Tibial artery (tissue), 4 donors: ENCODE data around the gene SMYD3.

Experiments
- DNase-seq, 2 donors: peaks; one replicate each; pipeline ENCODE4 v3.0.0-alpha.2; 2019
- H3K27ac ChIP-seq, 2 donors: fragments of 200-600 bp; sonication (generic) in 1 of 2; 1 replicate in 1 of 2; 2 replicates in 1 of 2; pipeline ENCODE4 v1.5.1; 2018 to 2019; ENCODE audit warnings: mild to moderate bottlenecking in 1 of 2
- H3K27me3 ChIP-seq, 2 donors: fragments of 200-600 bp; sonication (generic) in 1 of 2; one replicate each; pipeline versions ENCODE4 v1.5.1 to v1.6.0; 2016 to 2019
- H3K36me3 ChIP-seq, 3 donors: fragments of 200-600 bp; sonication (generic) in 2 of 3; one replicate each; pipeline ENCODE4 v1.5.1; 2016 to 2019; ENCODE audit warnings: mild to moderate bottlenecking in 2 of 3
- H3K4me1 ChIP-seq, 4 donors: fragments of 200-600 bp; sonication (generic) in 2 of 4; 1 replicate in 3 of 4; 2 replicates in 1 of 4; pipeline ENCODE4 v1.5.1; 2016 to 2019
- H3K4me3 ChIP-seq, 2 donors: fragments of 200-600 bp; sonication (generic) in 1 of 2; 1 replicate in 1 of 2; 2 replicates in 1 of 2; pipeline ENCODE4 v1.5.1; 2018 to 2019; ENCODE audit warnings: mild to moderate bottlenecking in 2 of 2
- H3K9me3 ChIP-seq, 3 donors: fragments of 200-600 bp; sonication (generic) in 1 of 3; one replicate each; pipeline ENCODE4 v1.5.1; 2016 to 2019
- intact Hi-C: fragments of 100-400 bp; cut with DNase I; formaldehyde crosslinking; loops from one replicate; pipeline ENCODE4 v1.15.0; 2023; ENCODE audit warnings: low total_unique reads
- TF ChIP-seq, protein P1 (sequence below), 2 experiments: fragments of 200-600 bp in 1 of 2; fragments of 450-650 bp in 1 of 2; IDR thresholded peaks; one replicate each; pipeline ENCODE4 v1.5.1; 2017 to 2019; ENCODE audit warnings: antibody characterized with exemption in 2 of 2, mild to moderate bottlenecking in 1 of 2, moderate library complexity in 1 of 2

The SMYD3 gene

DNA sequence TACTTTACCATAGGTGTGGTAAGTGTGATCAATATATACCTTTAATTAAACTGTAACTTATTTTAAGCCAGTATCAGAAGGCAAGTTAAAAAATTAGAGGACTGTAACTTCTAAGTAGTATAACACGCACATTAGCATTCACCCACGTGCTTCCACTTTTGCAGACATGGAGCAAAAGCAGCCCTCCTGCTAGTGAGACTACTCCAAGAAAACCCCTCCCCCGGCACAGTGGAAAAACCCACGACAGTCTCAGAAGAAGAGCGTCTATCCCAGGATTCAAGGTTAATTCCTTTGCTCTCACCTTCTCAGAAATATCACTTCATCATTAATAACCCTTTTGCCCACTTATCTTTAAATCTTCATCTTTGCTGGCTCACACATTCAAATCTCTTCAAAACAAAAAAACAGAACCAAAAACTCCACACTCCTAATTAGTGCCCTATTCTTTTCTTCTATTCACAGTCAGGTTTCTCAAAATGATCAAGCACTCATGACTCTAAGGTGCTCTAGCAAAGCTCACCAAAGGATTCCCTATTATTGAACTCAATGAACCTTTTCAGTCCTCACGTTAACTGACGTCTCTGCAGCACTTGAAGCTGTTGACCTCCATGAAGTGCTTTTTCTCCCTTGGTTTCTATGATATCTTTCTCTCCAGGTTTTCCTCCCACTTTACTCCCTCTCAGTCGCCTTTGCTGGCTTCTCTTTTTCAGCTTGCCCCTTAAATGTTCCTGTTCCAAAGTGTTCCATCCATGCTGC is 213.5 kb downstream of the SMYD3 start:
- Histone ChIP-seq H3K36me3 (no peaks in the 10 kb centered on the region), H3K4me3 (no peak overlapping the region), H3K27me3 (no peaks in the 10 kb centered on the region), H3K27ac (no peak overlapping the region), H3K9me3 (no peaks in the 10 kb centered on the region), H3K4me1 (no peaks in the 10 kb centered on the region)
- TF ChIP-seq, protein P1, sequence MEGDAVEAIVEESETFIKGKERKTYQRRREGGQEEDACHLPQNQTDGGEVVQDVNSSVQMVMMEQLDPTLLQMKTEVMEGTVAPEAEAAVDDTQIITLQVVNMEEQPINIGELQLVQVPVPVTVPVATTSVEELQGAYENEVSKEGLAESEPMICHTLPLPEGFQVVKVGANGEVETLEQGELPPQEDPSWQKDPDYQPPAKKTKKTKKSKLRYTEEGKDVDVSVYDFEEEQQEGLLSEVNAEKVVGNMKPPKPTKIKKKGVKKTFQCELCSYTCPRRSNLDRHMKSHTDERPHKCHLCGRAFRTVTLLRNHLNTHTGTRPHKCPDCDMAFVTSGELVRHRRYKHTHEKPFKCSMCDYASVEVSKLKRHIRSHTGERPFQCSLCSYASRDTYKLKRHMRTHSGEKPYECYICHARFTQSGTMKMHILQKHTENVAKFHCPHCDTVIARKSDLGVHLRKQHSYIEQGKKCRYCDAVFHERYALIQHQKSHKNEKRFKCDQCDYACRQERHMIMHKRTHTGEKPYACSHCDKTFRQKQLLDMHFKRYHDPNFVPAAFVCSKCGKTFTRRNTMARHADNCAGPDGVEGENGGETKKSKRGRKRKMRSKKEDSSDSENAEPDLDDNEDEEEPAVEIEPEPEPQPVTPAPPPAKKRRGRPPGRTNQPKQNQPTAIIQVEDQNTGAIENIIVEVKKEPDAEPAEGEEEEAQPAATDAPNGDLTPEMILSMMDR (IDR thresholded peaks at IDR 0.05) = no peak
- intact Hi-C loops = no loop called here
- DNase-seq = no peak

DNA sequence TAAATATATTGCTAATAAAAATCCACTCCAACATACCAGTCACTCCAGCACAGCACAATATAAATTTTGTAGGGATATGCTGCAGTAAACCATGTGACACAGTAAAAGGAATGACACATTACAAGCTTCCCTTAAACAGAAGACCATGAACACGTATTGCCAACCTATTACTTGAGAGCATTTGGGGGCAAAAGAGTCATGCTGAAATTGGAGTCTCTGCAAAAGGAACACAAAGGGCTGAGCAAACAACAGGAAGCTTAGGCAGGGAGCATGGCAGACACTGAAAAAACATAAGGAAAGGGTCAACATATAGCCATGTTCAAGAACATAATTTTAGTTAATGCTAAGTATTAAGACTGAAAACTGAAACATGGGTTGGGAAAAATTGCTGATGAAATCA is 214.5 kb downstream of the SMYD3 start:
- Histone ChIP-seq H3K27me3 (no peaks in the 10 kb centered on the region), H3K4me3 (no peak overlapping the region), H3K4me1 (no peaks in the 10 kb centered on the region), H3K9me3 (no peaks in the 10 kb centered on the region), H3K36me3 (no peaks in the 10 kb centered on the region), H3K27ac (no peak overlapping the region)
- no peak for DNase-seq
- TF ChIP-seq, protein P1 (IDR thresholded peaks at IDR 0.05) = no peak
- intact Hi-C loops = no loop called here

DNA sequence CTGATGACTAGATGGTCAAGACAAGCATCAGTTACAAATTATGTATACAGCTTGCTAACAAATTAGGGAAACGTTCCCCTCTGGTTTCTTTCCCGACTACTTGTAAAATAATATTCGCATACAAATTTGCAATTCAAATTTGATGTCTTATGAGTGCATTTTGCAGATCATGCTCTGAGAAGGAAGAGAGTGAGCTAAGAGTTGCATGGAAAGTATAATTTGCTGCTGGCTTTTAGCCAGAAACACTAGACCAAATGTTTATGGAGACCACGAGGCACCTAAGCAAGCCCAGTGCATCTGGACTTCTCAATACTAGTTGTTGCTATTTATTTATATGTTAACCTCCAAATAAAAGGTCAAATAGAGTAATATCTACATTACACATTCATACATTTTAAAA is 216.0 kb downstream of the SMYD3 start:
- Histone ChIP-seq H3K4me1 (no peaks in the 10 kb centered on the region), H3K9me3 (no peaks in the 10 kb centered on the region), H3K4me3 (no peak overlapping the region), H3K36me3 (no peaks in the 10 kb centered on the region), H3K27me3 (no peaks in the 10 kb centered on the region), H3K27ac (no peak overlapping the region)
- TF ChIP-seq, protein P1 (IDR thresholded peaks at IDR 0.05) = no peak
- no peak for DNase-seq
- intact Hi-C loops = no loop called here

- no peaks in the 10 kb centered on the region for H3K27me3 ChIP-seq
- no peak overlapping the region for H3K27ac ChIP-seq
- intact Hi-C loops = no loop called here
- no peak for DNase-seq
- no peaks in the 10 kb centered on the region for H3K36me3 ChIP-seq
- TF ChIP-seq, protein P1 (IDR thresholded peaks at IDR 0.05) = no peak
- H3K4me3 ChIP-seq = no peak overlapping the region
- H3K4me1 ChIP-seq = no peaks in the 10 kb centered on the region
- H3K9me3 ChIP-seq = no peaks in the 10 kb centered on the region
These were observed 223.2 kb downstream of the SMYD3 start for GRCh38 chr1:246283771-246284410.

- H3K36me3 ChIP-seq = no peaks in the 10 kb centered on the region
- intact Hi-C loops = no loop called here
- H3K9me3 ChIP-seq = no peaks in the 10 kb centered on the region
- no peaks in the 10 kb centered on the region for H3K4me1 ChIP-seq
- H3K27ac ChIP-seq = no peak overlapping the region
- no peak overlapping the region for H3K4me3 ChIP-seq
- no peaks in the 10 kb centered on the region for H3K27me3 ChIP-seq
- TF ChIP-seq, protein P1 (IDR thresholded peaks at IDR 0.05) = no peak
- no peak for DNase-seq
These were observed 225.4 kb downstream of the SMYD3 start for GRCh38 chr1:246281639-246282038.
